ENCODE measurements around the gene ASCC1. TPM values are rescaled to one million over a fixed set of nuclear protein-coding genes. Genes with fewer than 3 reads are reported as not detected.
A peak's percentile ranks its signal among the peaks of the same experiment; 100 is the strongest.

The ASCC1 gene
- total and polyA plus RNA-seq, 2 experiments from 2014 or later = 31.8 to 38.7 TPM

DNA sequence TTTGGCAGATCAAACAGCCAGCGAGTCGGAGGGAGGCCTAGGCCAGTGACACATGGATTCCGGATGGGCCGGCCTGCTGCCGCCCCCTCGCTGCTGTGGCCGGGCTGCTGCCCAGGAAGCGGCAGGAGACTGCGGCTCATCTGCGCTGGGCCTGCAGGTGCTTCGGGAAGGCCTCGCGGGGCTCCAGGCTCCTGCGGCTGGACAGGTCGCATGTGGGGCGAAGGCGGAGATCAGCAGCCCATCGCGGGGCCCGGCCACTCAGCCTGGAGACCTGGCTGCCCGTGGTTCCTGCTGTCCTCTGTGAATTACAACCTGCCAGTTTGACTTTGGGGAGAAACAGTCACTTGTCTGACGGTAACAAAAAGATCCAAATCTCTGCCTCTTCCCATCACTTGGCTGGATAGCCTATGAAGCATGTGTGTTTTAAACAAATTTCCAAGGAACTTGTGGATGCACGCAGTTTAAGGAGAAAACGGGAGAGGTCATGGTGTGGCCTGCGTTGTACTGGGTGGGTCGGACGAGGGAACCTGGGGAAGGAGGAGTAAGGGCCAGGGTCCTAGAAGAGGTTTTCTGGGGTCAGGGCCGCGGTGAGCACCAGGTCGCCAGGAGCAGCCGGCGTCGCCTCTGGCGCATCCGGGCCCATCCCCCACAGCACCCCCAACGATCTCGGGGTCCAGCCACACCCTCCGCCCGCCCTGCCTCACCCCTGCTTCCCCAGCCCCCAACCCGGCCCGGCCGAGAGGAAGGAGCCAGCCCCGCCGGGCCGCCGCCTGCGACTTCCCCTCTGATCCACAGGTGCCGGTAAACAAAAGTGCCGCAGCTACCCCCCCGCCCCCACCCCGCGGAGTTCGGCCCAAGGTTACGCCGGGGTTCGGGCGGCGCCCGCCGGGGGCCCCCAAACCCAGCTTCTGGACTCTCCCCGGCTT is 129.3 kb downstream of the ASCC1 start:
- TF ChIP-seq EZH2phosphoT487 (IDR thresholded peaks at IDR 0.05; ENCODE audit: low read depth, severe bottlenecking, unreplicated experiment) = no peak
- no peak for DNase-seq (ENCODE audit: low spot score)
- WGBS (ENCODE audit: low lambda C conversion rate, missing lambda C conversion rate) = 43% methylated on average over 35 of the region's 61 CpGs
- H2AFZ ChIP-seq = peak overlapping the region; percentile 35
- H3K4me1 ChIP-seq (ENCODE audit: insufficient read depth) = peaks cover 22% of the 10 kb centered on the region
- H4K20me1 ChIP-seq (ENCODE audit: insufficient read depth, poor library complexity, severe bottlenecking) = no peaks in the 10 kb centered on the region
- H3K79me2 ChIP-seq = no peaks in the 10 kb centered on the region
- H3K9me3 ChIP-seq (ENCODE audit: low read depth) = no peaks in the 10 kb centered on the region
- H3K4me3 ChIP-seq = peak overlapping the region; percentile 23
- H3K36me3 ChIP-seq (replicated peaks; ENCODE audit: insufficient read depth, low read depth) = no peaks in the 10 kb centered on the region
- H3K27me3 ChIP-seq = peaks cover 46% of the 10 kb centered on the region
- H3K9me2 ChIP-seq (replicated peaks; ENCODE audit: insufficient read depth) = no peaks in the 10 kb centered on the region
- no peak overlapping the region for H3K27ac ChIP-seq
- peak overlapping the region; percentile 98 for H3K4me2 ChIP-seq

DNA sequence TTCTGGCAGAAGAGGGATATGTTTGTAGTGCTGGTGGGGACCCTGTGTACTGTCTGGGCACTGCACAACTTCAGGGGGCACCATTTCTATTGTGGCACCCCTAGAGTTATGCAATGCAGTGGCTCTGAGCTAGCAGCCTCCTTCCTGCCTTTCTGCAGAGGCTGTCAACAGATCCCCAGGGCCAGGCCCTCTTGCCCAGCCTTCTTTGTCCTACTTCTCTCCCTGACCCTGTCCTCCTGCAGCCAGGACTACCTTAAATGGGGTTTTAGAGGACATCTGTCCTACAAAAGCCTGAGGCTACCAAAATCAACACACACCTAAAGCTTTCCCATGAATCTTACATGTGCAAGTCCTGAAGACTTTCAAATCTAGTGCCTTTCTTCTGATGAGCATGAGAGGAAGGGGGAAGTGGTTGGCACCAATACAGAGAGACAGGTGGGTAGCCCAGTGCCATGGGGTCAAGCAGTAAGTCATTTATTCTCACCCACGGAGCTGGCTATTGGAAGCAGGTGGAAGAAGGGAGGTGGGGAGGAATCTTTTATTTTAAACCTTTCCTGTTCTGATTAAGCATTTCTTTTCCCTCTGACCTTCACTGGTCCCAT is 130.1 kb downstream of the ASCC1 start:
- Histone ChIP-seq H3K36me3 (replicated peaks; ENCODE audit: insufficient read depth, low read depth) (no peaks in the 10 kb centered on the region), H2AFZ (no peak overlapping the region), H3K27ac (no peak overlapping the region), H3K79me2 (no peaks in the 10 kb centered on the region), H3K4me2 (no peak overlapping the region), H3K9me3 (ENCODE audit: low read depth) (no peaks in the 10 kb centered on the region), H3K4me1 (ENCODE audit: insufficient read depth) (peaks cover 22% of the 10 kb centered on the region), H3K9me2 (replicated peaks; ENCODE audit: insufficient read depth) (no peaks in the 10 kb centered on the region), H3K4me3 (no peak overlapping the region), H3K27me3 (peaks cover 46% of the 10 kb centered on the region), H4K20me1 (ENCODE audit: insufficient read depth, poor library complexity, severe bottlenecking) (no peaks in the 10 kb centered on the region)
- TF ChIP-seq EZH2phosphoT487 (IDR thresholded peaks at IDR 0.05; ENCODE audit: low read depth, severe bottlenecking, unreplicated experiment) = no peak
- no peak for TF ChIP-seq EZH2 (IDR thresholded peaks at IDR 0.05; ENCODE audit: borderline replicate concordance)
- TF ChIP-seq, protein P1, sequence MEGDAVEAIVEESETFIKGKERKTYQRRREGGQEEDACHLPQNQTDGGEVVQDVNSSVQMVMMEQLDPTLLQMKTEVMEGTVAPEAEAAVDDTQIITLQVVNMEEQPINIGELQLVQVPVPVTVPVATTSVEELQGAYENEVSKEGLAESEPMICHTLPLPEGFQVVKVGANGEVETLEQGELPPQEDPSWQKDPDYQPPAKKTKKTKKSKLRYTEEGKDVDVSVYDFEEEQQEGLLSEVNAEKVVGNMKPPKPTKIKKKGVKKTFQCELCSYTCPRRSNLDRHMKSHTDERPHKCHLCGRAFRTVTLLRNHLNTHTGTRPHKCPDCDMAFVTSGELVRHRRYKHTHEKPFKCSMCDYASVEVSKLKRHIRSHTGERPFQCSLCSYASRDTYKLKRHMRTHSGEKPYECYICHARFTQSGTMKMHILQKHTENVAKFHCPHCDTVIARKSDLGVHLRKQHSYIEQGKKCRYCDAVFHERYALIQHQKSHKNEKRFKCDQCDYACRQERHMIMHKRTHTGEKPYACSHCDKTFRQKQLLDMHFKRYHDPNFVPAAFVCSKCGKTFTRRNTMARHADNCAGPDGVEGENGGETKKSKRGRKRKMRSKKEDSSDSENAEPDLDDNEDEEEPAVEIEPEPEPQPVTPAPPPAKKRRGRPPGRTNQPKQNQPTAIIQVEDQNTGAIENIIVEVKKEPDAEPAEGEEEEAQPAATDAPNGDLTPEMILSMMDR (IDR thresholded peaks at IDR 0.05; ENCODE audit: poor library complexity) = no peak
- DNase-seq (ENCODE audit: low spot score) = no peak
- 86% methylated on average over 1 of the region's 1 CpG for WGBS (ENCODE audit: low lambda C conversion rate, missing lambda C conversion rate)

DNA sequence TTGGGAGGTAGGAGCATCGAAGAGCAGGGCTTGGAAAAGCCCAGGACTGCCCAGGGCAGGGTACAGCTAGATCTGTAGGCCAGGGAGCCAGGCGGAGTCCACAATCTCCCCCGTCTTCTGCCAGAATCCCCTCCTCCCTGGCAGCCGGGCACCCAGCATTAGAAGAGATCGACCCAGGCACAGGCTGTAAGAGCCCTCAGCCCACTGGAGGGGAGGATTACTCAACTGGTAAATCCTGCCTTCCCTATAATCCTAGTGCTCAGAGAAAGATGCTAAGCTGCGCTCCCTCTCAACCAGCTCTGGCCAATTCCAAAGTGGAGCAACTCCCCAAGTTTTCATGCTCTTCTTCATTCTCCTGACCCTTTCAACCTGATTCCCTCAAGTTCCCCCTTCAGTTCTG is 130.9 kb downstream of the ASCC1 start:
- DNase-seq (ENCODE audit: low spot score) = no peak
- Histone ChIP-seq H2AFZ (no peak overlapping the region), H3K27ac (no peak overlapping the region), H3K9me2 (replicated peaks; ENCODE audit: insufficient read depth) (no peaks in the 10 kb centered on the region), H3K4me2 (no peak overlapping the region), H4K20me1 (ENCODE audit: insufficient read depth, poor library complexity, severe bottlenecking) (no peaks in the 10 kb centered on the region), H3K36me3 (replicated peaks; ENCODE audit: insufficient read depth, low read depth) (no peaks in the 10 kb centered on the region), H3K79me2 (no peaks in the 10 kb centered on the region), H3K9me3 (ENCODE audit: low read depth) (no peaks in the 10 kb centered on the region), H3K4me1 (ENCODE audit: insufficient read depth) (peaks cover 22% of the 10 kb centered on the region), H3K27me3 (peaks cover 46% of the 10 kb centered on the region), H3K4me3 (no peak overlapping the region)
- 100% methylated on average over 6 of the region's 6 CpGs for WGBS (ENCODE audit: low lambda C conversion rate, missing lambda C conversion rate)
- TF ChIP-seq EZH2phosphoT487 (IDR thresholded peaks at IDR 0.05; ENCODE audit: low read depth, severe bottlenecking, unreplicated experiment) (no peak), EZH2 (IDR thresholded peaks at IDR 0.05; ENCODE audit: borderline replicate concordance) (no peak)
- TF ChIP-seq, protein P1 (IDR thresholded peaks at IDR 0.05; ENCODE audit: poor library complexity) = no peak
